Upper lobe of left lung (tissue), 6 donors: ENCODE results near the gene CAP2. TPM values are rescaled to one million over a fixed set of nuclear protein-coding genes. Genes with fewer than 3 reads are reported as not detected.

ENCODE experiments used
- ATAC-seq, 2 donors: fragments of 200-7000 bp; cut with Tn5 transposase; one replicate each; pipeline ENCODE4 v1.9.1; 2022; ENCODE audit warnings: mild to moderate bottlenecking in 2 of 2, moderate library complexity in 2 of 2; ENCODE audit not compliant: low FRiP score in 2 of 2
- DNase-seq, 2 donors: peaks; one replicate each; pipeline ENCODE4 v3.0.0-alpha.2; 2019 to 2020
- H3K27ac ChIP-seq, 4 donors: fragments of 200-600 bp; sonication (generic); one replicate each; pipeline ENCODE4 v1.5.1; 2016 to 2019
- H3K27me3 ChIP-seq, 4 donors: fragments of 200-600 bp; sonication (generic); one replicate each; pipeline ENCODE4 v1.5.1; 2017 to 2019
- H3K36me3 ChIP-seq, 4 donors: fragments of 200-600 bp; sonication (generic); one replicate each; pipeline ENCODE4 v1.5.1; 2016 to 2019
- H3K4me1 ChIP-seq, 4 donors: fragments of 200-600 bp; sonication (generic); one replicate each; pipeline ENCODE4 v1.5.1; 2018 to 2019
- H3K4me3 ChIP-seq, 4 donors: fragments of 200-600 bp; sonication (generic); one replicate each; pipeline ENCODE4 v1.5.1; 2017 to 2019; ENCODE audit warnings: mild to moderate bottlenecking in 2 of 4, moderate library complexity in 1 of 4
- H3K9me3 ChIP-seq, 4 donors: fragments of 200-600 bp; sonication (generic); one replicate each; pipeline ENCODE4 v1.5.1; 2018 to 2019
- EP300 ChIP-seq, 4 donors: sonication (generic); formaldehyde crosslinking; IDR thresholded peaks; one replicate each; pipeline ENCODE4 v1.5.1; 2017; ENCODE audit warnings: antibody characterized with exemption in 4 of 4, control low read depth in 2 of 4
- POLR2A ChIP-seq, 4 donors: fragments of 450-650 bp; IDR thresholded peaks; one replicate each; pipeline ENCODE4 v1.5.1; 2016 to 2017; ENCODE audit warnings: antibody characterized with exemption in 4 of 4, mild to moderate bottlenecking in 2 of 4
- POLR2AphosphoS5 ChIP-seq, 2 donors: sonication (generic); formaldehyde crosslinking; IDR thresholded peaks; one replicate each; pipeline ENCODE4 v1.5.1; 2017; ENCODE audit warnings: antibody characterized with exemption in 2 of 2
- WGBS, 2 donors: methylation state at CpG; one replicate each; pipeline ENCODE4 v1.1.5; 2017 to 2018; 5-methylcytosine and 5-hydroxymethylcytosine counted together
- total RNA-seq, 6 donors: library from RNA; depleted of rRNA in 4 of 6; stranded (reverse); fragments of >200 nt in 4 of 6; gene quantifications; one replicate each; pipeline versions ENCODE4 v1.1.0 to v1.2.1, GENCODE V29; 2016 to 2021
- TF ChIP-seq, protein P1 (sequence below), 6 experiments: fragments of 450-650 bp in 4 of 6; fragments of 200-600 bp in 2 of 6; sonication (generic) in 2 of 6; IDR thresholded peaks; one replicate each; pipeline ENCODE4 v1.5.1; 2016 to 2019; ENCODE audit warnings: antibody characterized with exemption in 6 of 6
- donor health status: DM: no; HTN: no; CAD: no; lungs with moderate emphysema.
- donor health status: DM: no; HTN: yes; CAD: no; lungs with severe emphysema.

The CAP2 gene
- total RNA-seq, 6 donors from 2014 or later = 0.55 to 6.5 (median 4.3) TPM

DNA sequence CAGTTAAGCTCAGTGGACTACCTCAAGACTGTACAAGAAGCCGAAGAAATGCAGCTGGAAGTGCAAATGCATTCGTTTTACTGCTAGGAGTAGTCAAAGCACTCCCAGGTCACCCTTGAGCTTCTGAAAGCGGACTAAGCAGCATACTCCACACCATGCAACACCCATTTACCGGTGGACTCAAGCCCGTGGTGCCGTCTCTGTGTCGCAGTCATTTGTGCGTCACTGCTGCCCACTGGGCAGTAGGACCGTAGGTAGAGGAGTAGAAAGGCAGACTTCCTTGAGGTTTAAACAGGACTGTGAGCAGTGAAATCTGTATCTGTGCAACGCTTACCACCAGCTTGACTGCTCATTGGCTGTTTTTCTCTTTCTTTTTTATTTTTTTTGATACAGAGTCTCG is 117.7 kb downstream of the CAP2 start:
- TF ChIP-seq, protein P1, sequence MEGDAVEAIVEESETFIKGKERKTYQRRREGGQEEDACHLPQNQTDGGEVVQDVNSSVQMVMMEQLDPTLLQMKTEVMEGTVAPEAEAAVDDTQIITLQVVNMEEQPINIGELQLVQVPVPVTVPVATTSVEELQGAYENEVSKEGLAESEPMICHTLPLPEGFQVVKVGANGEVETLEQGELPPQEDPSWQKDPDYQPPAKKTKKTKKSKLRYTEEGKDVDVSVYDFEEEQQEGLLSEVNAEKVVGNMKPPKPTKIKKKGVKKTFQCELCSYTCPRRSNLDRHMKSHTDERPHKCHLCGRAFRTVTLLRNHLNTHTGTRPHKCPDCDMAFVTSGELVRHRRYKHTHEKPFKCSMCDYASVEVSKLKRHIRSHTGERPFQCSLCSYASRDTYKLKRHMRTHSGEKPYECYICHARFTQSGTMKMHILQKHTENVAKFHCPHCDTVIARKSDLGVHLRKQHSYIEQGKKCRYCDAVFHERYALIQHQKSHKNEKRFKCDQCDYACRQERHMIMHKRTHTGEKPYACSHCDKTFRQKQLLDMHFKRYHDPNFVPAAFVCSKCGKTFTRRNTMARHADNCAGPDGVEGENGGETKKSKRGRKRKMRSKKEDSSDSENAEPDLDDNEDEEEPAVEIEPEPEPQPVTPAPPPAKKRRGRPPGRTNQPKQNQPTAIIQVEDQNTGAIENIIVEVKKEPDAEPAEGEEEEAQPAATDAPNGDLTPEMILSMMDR (IDR thresholded peaks at IDR 0.05) = no peak
- no peak for TF ChIP-seq POLR2AphosphoS5 (IDR thresholded peaks at IDR 0.05)
- no peak for TF ChIP-seq EP300 (IDR thresholded peaks at IDR 0.05)
- TF ChIP-seq POLR2A (IDR thresholded peaks at IDR 0.05) = no peak
- Histone ChIP-seq H3K27me3 (no peaks in the 10 kb centered on the region), H3K4me3 (no peak overlapping the region), H3K4me1 (no peaks in the 10 kb centered on the region), H3K27ac (no peak overlapping the region), H3K9me3 (no peaks in the 10 kb centered on the region), H3K36me3 (no peaks in the 10 kb centered on the region)
- ATAC-seq (no peak), DNase-seq (no peak)
- 91 to 94% methylated on average over 11 of the region's 11 CpGs for WGBS, 2 donors

DNA sequence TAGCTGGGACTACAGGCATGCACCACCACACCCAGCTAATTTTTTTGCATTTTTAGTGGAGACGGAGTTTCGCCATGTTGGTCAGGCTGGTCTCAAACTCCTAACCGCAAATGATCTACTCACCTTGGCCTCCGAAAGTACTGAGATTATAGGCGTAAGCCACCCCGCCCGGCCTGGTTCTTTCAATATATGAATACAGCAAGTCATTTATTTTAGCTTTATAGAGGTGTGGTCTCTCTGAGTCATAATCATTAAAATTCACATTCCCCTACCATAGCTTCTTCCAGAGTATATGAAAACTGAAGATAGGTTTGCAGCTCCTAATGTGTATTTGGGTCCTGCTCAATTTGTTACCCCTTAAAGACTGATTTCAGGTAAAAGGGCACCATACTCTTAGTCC is 118.2 kb downstream of the CAP2 start:
- H3K36me3 ChIP-seq = no peaks in the 10 kb centered on the region
- H3K27ac ChIP-seq = no peak overlapping the region
- no peak for ATAC-seq
- 93 to 98% methylated on average over 7 of the region's 7 CpGs for whole genome bisulfite sequencing, 2 donors
- no peak overlapping the region for H3K4me3 ChIP-seq
- no peaks in the 10 kb centered on the region for H3K4me1 ChIP-seq
- TF ChIP-seq, protein P1 (IDR thresholded peaks at IDR 0.05) = no peak
- DNase-seq = no peak
- no peaks in the 10 kb centered on the region for H3K9me3 ChIP-seq
- no peaks in the 10 kb centered on the region for H3K27me3 ChIP-seq

DNA sequence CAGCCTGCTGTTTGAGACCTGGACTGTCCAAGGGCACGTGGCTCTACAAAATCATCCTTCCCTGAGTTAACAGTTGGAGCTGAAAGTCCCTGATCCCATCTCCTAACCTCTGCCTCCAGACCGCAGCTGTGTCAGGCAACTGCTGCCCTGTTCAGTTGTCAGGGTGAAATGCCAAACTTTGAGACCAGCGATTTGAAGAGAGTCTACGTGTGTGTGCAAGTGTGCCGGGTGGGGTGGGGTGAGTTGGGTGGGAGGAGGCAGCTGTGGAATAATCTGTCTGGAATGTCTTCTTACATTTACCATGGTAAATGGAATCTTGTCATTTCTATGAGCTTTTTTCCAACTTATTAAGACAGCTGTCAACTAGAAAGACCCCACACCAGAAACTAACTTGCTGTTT is 125.7 kb downstream of the CAP2 start:
- TF ChIP-seq, protein P1 (IDR thresholded peaks at IDR 0.05) = no peak
- no peak for TF ChIP-seq EP300 (IDR thresholded peaks at IDR 0.05)
- no peak for TF ChIP-seq POLR2AphosphoS5 (IDR thresholded peaks at IDR 0.05)
- TF ChIP-seq POLR2A (IDR thresholded peaks at IDR 0.05) = no peak
- DNase-seq = no peak
- no peak for ATAC-seq

DNA sequence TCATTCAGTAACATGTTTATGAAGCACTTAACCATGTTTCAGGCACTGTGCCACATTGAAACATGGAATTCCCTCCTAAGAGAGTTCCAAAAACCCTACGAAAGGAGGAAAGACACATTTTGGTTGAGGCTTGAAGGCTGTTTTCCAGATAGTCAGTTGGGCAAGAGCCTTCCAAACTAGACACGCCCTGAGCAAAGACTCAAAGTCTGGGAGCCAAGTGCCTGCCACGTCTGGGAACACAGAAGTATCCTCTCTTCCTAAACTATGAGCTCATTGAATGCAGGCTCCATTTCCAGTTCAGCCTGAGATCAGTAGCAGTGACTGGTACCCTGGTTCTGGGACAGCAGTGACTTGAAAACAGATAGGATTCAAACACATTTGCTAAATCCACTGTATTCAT is 132.2 kb downstream of the CAP2 start:
- no peak overlapping the region for H3K27ac ChIP-seq
- ATAC-seq (peak in 1 of 2 donors; percentile 68), DNase-seq (no peak)
- TF ChIP-seq, protein P1 (IDR thresholded peaks at IDR 0.05) = no peak
- TF ChIP-seq EP300 (IDR thresholded peaks at IDR 0.05) = no peak
- no peak for TF ChIP-seq POLR2A (IDR thresholded peaks at IDR 0.05)
- no peak for TF ChIP-seq POLR2AphosphoS5 (IDR thresholded peaks at IDR 0.05)
- H3K36me3 ChIP-seq = no peaks in the 10 kb centered on the region
- H3K27me3 ChIP-seq = no peaks in the 10 kb centered on the region
- 43 to 77% methylated on average over 2 to 3 of the region's 3 CpGs for WGBS, 2 donors
- no peak overlapping the region for H3K4me3 ChIP-seq
- no peaks in the 10 kb centered on the region for H3K4me1 ChIP-seq
- H3K9me3 ChIP-seq = no peaks in the 10 kb centered on the region

More for the DNA sequence above, 125.7 kb downstream of the CAP2 start:
- no peaks in the 10 kb centered on the region for H3K9me3 ChIP-seq
- no peaks in the 10 kb centered on the region for H3K4me1 ChIP-seq
- no peak overlapping the region for H3K4me3 ChIP-seq
- 85 to 92% methylated on average over 5 of the region's 5 CpGs for WGBS, 2 donors
- H3K27me3 ChIP-seq = no peaks in the 10 kb centered on the region
- no peaks in the 10 kb centered on the region for H3K36me3 ChIP-seq
- no peak overlapping the region for H3K27ac ChIP-seq

DNA sequence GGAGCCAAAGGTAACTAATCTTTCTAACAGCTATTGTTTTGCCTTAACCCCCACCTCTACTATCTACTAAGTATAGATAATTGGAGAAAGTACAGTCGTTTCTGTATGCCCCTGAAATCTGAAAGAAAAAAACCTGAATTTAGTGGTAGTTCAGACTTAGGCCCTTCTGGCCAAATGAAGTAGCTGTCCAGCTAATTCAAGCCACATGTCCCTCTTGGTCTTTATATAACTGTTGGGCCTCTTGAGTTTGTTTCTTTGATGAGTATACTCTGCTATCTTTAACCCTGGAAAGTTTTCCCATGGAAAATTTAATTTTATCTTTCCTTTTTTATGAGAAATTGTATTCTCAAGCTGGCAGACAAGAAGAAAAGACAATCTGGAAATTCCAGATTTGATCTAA is 133.7 kb downstream of the CAP2 start:
- no peak for DNase-seq
- no peaks in the 10 kb centered on the region for H3K4me1 ChIP-seq
- H3K27me3 ChIP-seq = no peaks in the 10 kb centered on the region
- WGBS, 2 donors = 57 to 59% methylated on average over 1 of the region's 1 CpG
- H3K4me3 ChIP-seq = no peak overlapping the region
- no peaks in the 10 kb centered on the region for H3K36me3 ChIP-seq
- ATAC-seq = no peak
- no peak overlapping the region for H3K27ac ChIP-seq
- no peak for TF ChIP-seq EP300 (IDR thresholded peaks at IDR 0.05)
- TF ChIP-seq, protein P1 (IDR thresholded peaks at IDR 0.05) = no peak
- TF ChIP-seq POLR2A (IDR thresholded peaks at IDR 0.05) = no peak
- no peak for TF ChIP-seq POLR2AphosphoS5 (IDR thresholded peaks at IDR 0.05)
- H3K9me3 ChIP-seq = no peaks in the 10 kb centered on the region
